Right lobe of liver (tissue), 4 donors: ENCODE measurements around the gene ZNF385A.
A peak's percentile ranks its signal among the peaks of the same experiment; 100 is the strongest.

Experiments
- POLR2A ChIP-seq: fragments of 450-650 bp; IDR thresholded peaks from one replicate; pipeline ENCODE4 v1.6.1; 2017; ENCODE audit warnings: antibody characterized with exemption, mild to moderate bottlenecking
- TF ChIP-seq, protein P1 (sequence below), 4 donors: fragments of 200-600 bp in 3 of 4; fragments of 450-650 bp in 1 of 4; IDR thresholded peaks; one replicate each; pipeline versions ENCODE4 v1.5.1 to v1.8.0; 2016 to 2022; ENCODE audit warnings: antibody characterized with exemption in 4 of 4, mild to moderate bottlenecking in 2 of 4
- donor health status: DM: no; HTN: no; CAD: no.
- donor health status: DM: no; HTN: no; CAD: no.
- donor health status: DM: no; HTN: yes; CAD: no.

DNA sequence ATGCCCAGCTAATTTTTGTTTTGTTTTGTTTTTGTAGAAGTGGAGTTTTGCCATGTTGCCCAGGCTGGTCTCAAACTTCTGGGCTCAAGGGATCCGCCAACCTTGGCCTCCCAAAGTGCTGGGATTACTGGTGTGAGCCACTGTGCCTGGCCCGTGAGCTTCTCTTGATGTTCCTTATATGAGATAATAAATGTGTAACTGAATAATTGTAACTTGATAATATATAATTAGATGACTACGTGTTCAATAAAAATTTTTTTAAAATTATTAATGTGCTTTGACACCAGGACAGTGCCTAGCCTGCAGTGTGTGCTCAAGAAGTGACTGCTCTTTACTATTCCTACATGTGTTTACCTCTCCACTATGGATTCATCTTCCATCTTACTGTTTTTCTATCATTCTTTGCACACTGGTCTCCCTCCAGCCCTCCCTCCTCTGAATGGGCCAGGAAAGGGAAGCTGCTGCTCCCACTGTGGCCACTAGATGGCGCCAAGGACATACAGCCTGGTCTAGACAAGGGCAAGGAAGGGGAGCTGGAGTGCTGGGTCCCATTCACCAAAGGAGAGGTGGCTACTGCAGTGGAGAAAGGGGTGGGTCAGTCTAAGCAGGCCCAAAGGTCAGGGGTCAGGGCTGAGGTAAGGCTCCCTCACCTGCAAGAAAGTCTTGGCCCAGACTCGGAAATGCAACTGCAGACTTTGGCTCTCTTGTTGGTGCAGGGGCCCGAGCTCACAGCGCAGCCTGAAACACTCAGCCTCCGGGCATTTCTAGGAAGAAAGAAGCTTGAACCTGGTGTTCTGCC is 14.7 kb upstream of the ZNF385A start:
- TF ChIP-seq, protein P1, sequence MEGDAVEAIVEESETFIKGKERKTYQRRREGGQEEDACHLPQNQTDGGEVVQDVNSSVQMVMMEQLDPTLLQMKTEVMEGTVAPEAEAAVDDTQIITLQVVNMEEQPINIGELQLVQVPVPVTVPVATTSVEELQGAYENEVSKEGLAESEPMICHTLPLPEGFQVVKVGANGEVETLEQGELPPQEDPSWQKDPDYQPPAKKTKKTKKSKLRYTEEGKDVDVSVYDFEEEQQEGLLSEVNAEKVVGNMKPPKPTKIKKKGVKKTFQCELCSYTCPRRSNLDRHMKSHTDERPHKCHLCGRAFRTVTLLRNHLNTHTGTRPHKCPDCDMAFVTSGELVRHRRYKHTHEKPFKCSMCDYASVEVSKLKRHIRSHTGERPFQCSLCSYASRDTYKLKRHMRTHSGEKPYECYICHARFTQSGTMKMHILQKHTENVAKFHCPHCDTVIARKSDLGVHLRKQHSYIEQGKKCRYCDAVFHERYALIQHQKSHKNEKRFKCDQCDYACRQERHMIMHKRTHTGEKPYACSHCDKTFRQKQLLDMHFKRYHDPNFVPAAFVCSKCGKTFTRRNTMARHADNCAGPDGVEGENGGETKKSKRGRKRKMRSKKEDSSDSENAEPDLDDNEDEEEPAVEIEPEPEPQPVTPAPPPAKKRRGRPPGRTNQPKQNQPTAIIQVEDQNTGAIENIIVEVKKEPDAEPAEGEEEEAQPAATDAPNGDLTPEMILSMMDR (IDR thresholded peaks at IDR 0.05): peak; percentile 98
- TF ChIP-seq POLR2A: no peak
